Amygdala (tissue), 56 donors: ENCODE data around the gene ACOT8.

Experiments
- DNase-seq, 56 donors: peaks; one replicate each; lab custom pipeline; 2025; lab: John Stamatoyannopoulos, UW

ACOT8 gene

GRCh38 chr20:45859916-45860315 lies 2.7 kb upstream of the ACOT8 start:
- DNase-seq: no peak

- DNase-seq: peak in 1 of 56 donors; percentile 71
Measured at GRCh38 chr20:45857882-45858216, 657 bp upstream of the ACOT8 start.

- DNase-seq: no peak
Measured at GRCh38 chr20:45853484-45853883, 3.7 kb downstream of the ACOT8 start.

- DNase-seq: no peak
Measured at GRCh38 chr20:45852326-45852725, 4.9 kb downstream of the ACOT8 start.

GRCh38 chr20:45851501-45851900 lies 5.7 kb downstream of the ACOT8 start:
- no peak for DNase-seq

GRCh38 chr20:45850926-45851325 lies 6.3 kb downstream of the ACOT8 start:
- no peak for DNase-seq

GRCh38 chr20:45850238-45850637 lies 7.0 kb downstream of the ACOT8 start:
- DNase-seq: no peak

- no peak for DNase-seq
Measured at GRCh38 chr20:45848969-45849582, 8.1 kb downstream of the ACOT8 start.

GRCh38 chr20:45848421-45848820 lies 8.8 kb downstream of the ACOT8 start:
- no peak for DNase-seq

GRCh38 chr20:45845452-45845851 lies 11.7 kb downstream of the ACOT8 start:
- DNase-seq: no peak

GRCh38 chr20:45843506-45843905 lies 13.7 kb downstream of the ACOT8 start:
- DNase-seq: no peak

GRCh38 chr20:45842169-45842812 lies 14.9 kb downstream of the ACOT8 start:
- no peak for DNase-seq

GRCh38 chr20:45841407-45842129 lies 15.6 kb downstream of the ACOT8 start:
- DNase-seq: no peak

- DNase-seq: peak in 1 of 56 donors; percentile 12
Measured at GRCh38 chr20:45840700-45841198, 16.4 kb downstream of the ACOT8 start.

GRCh38 chr20:45836841-45837240 lies 20.4 kb downstream of the ACOT8 start:
- DNase-seq: no peak

- DNase-seq: peak in 2 of 56 donors; percentile 11 to 17
Measured at GRCh38 chr20:45835825-45836224, 21.4 kb downstream of the ACOT8 start.

- DNase-seq: no peak
Measured at GRCh38 chr20:45835329-45835765, 21.8 kb downstream of the ACOT8 start.

GRCh38 chr20:45834797-45835161 lies 22.4 kb downstream of the ACOT8 start:
- DNase-seq: peak in 1 of 56 donors; percentile 38

GRCh38 chr20:45833883-45834796 lies 23.1 kb downstream of the ACOT8 start:
- DNase-seq: peak in 48 of 56 donors; percentile 16 to 80 (median 64)

- DNase-seq: peak in 49 of 56 donors; percentile 16 to 80 (median 60)
Measured at GRCh38 chr20:45833030-45833882, 23.9 kb downstream of the ACOT8 start, which contains the start of gene SNX21. SNX21 (plus strand) TSS chr20:45833799; CDS start chr20:45833920, 121 bp downstream.
